K562 (cell line): Measurements from ENCODE around the gene PARS2. TPM values are rescaled to one million over a fixed set of nuclear protein-coding genes. Genes with fewer than 3 reads are reported as not detected.

ENCODE experiments used
- ADNP ChIP-seq: fragments of 200-800 bp; sonication (Bioruptor generic); IDR thresholded peaks from 2 replicates; pipeline ENCODE4 v1.6.1; 2016; ENCODE audit warnings: missing genetic modification characterization, missing compliant biosample characterization
- ARID2 ChIP-seq: fragments of 450-650 bp; IDR thresholded peaks from 2 replicates; pipeline ENCODE4 v1.6.1; 2017; ENCODE audit warnings: antibody characterized with exemption, mild to moderate bottlenecking
- ARID4B ChIP-seq: sonication (generic); formaldehyde crosslinking; IDR thresholded peaks from 2 replicates; pipeline ENCODE4 v1.8.0; 2022; ENCODE audit warnings: mild to moderate bottlenecking, missing genetic modification reagents
- CREM ChIP-seq: IDR thresholded peaks from 2 replicates; pipeline ENCODE4 v1.6.1; 2014; ENCODE audit warnings: antibody characterized with exemption, low read depth
- ERF ChIP-seq: fragments of 450-650 bp; formaldehyde crosslinking; IDR thresholded peaks from 2 replicates; pipeline ENCODE4 v1.4.0; 2020; ENCODE audit warnings: mild to moderate bottlenecking, mixed read lengths
- FOS ChIP-seq: IDR thresholded peaks from 3 replicates; pipeline ENCODE4 v1.6.1; 2011; ENCODE audit not compliant: insufficient read length; ENCODE audit errors: extremely low read depth
- HMBOX1 ChIP-seq: sonication (generic); IDR thresholded peaks from 2 replicates; pipeline ENCODE4 v1.6.1; 2016
- KDM1A ChIP-seq, 2 experiments: fragments of 450-650 bp; IDR thresholded peaks; 2 replicates each; pipeline ENCODE4 v1.6.1; 2016; ENCODE audit warnings: mild to moderate bottlenecking in 2 of 2
- KLF16 ChIP-seq: IDR thresholded peaks from 2 replicates; pipeline ENCODE4 v1.6.1; 2016; ENCODE audit warnings: antibody characterized with exemption
- MECOM ChIP-seq: fragments of 250-450 bp; sonication (Bioruptor Pico); IDR thresholded peaks from 2 replicates; pipeline ENCODE4 v1.8.0; 2022; ENCODE audit warnings: inconsistent platforms
- MYBL2 ChIP-seq, 2 experiments: fragments of 450-650 bp in 1 of 2; sonication (generic) in 1 of 2; formaldehyde crosslinking in 1 of 2; IDR thresholded peaks; 2 replicates each; pipeline versions ENCODE4 v1.6.1 to v1.8.1; 2017 to 2022; ENCODE audit warnings: borderline replicate concordance in 1 of 2, inconsistent platforms in 1 of 2, low read depth in 1 of 2, mild to moderate bottlenecking in 1 of 2, missing genetic modification reagents in 1 of 2, moderate library complexity in 1 of 2
- NKRF ChIP-seq: fragments of 450-650 bp; IDR thresholded peaks from 2 replicates; pipeline ENCODE4 v1.6.1; 2016; ENCODE audit warnings: borderline replicate concordance
- SPI1 ChIP-seq: IDR thresholded peaks from 2 replicates; pipeline ENCODE4 v1.6.1; 2011; ENCODE audit warnings: low read depth, low read length, control low read depth, borderline replicate concordance
- TAF7 ChIP-seq: fragments of 450-650 bp; IDR thresholded peaks from 2 replicates; pipeline ENCODE4 v1.6.1; 2016; ENCODE audit warnings: missing genetic modification characterization, missing compliant biosample characterization
- TCF15 ChIP-seq: fragments of 250-450 bp; sonication (Bioruptor Pico); IDR thresholded peaks from 2 replicates; pipeline ENCODE4 v1.8.0; 2022; ENCODE audit warnings: moderate library complexity, mild to moderate bottlenecking, inconsistent platforms
- TFAM ChIP-seq: fragments of 250-450 bp; sonication (Bioruptor Pico); conservative IDR thresholded peaks from 2 replicates; pipeline ENCODE4 v1.5.0; 2021; ENCODE audit warnings: mild to moderate bottlenecking, moderate library complexity
- TRIM28 ChIP-seq: fragments of 450-650 bp; IDR thresholded peaks from 2 replicates; pipeline ENCODE4 v1.6.1; 2017
- ZBED1 ChIP-seq: IDR thresholded peaks from 2 replicates; pipeline ENCODE4 v1.6.1; 2014
- ZNF644 ChIP-seq: fragments of 200-800 bp; sonication (Bioruptor generic); IDR thresholded peaks from 2 replicates; pipeline ENCODE4 v1.6.1; 2016; ENCODE audit warnings: low read depth, missing genetic modification characterization, missing compliant biosample characterization
- ZNF79 ChIP-seq: fragments of 250-450 bp; sonication (Bioruptor Pico); IDR thresholded peaks from 2 replicates; pipeline ENCODE4 v1.4.0; 2020; ENCODE audit warnings: low read depth, mild to moderate bottlenecking, moderate library complexity
- polyA plus RNA-seq, 8 experiments: library from polyadenylated mRNA; depleted of rRNA in 4 of 8; stranded (reverse) in 5 of 8; unstranded in 3 of 8; fragments of >200 nt; fragmentation: Nextera tagmentation in 2 of 8; fragmentation: Illumina TruSeq in 1 of 8; extraction: Ambion mirVana in 2 of 8; extraction: Trizol in 1 of 8; gene quantifications; 2 replicates each; pipeline versions ENCODE4 v1.2.1 to v1.2.3, GENCODE V29; 2011 to 2014; ENCODE audit warnings: inconsistent platforms in 1 of 8, missing spikeins in 1 of 8
- total RNA-seq, 7 experiments: library from RNA; depleted of rRNA in 6 of 7; stranded (reverse); fragments of >200 nt in 6 of 7; fragmentation: Illumina TruSeq in 2 of 7; extraction: Trizol in 2 of 7; gene quantifications; 2 replicates each; pipeline versions ENCODE4 v1.2.1 to v1.2.3, GENCODE V29; 2011 to 2021; ENCODE audit warnings: low replicate concordance in 1 of 7
- TF ChIP-seq, protein P1 (sequence below), 2 experiments: fragments of 450-650 bp in 1 of 2; sonication (generic) in 1 of 2; formaldehyde crosslinking in 1 of 2; IDR thresholded peaks in 1 of 2; conservative IDR thresholded peaks in 1 of 2; 2 replicates each; pipeline versions ENCODE4 v1.6.1 to v1.8.1; 2016 to 2023; ENCODE audit warnings: mild to moderate bottlenecking in 2 of 2, moderate library complexity in 2 of 2, inconsistent platforms in 1 of 2, missing genetic modification reagents in 1 of 2

PARS2 gene
- total and polyA plus RNA-seq, 9 of the 15 experiments (the other 6 are each of a cell fraction or from before 2014, with no cell fraction given), result 6.3 to 12.4 (median 7.9) TPM

DNA sequence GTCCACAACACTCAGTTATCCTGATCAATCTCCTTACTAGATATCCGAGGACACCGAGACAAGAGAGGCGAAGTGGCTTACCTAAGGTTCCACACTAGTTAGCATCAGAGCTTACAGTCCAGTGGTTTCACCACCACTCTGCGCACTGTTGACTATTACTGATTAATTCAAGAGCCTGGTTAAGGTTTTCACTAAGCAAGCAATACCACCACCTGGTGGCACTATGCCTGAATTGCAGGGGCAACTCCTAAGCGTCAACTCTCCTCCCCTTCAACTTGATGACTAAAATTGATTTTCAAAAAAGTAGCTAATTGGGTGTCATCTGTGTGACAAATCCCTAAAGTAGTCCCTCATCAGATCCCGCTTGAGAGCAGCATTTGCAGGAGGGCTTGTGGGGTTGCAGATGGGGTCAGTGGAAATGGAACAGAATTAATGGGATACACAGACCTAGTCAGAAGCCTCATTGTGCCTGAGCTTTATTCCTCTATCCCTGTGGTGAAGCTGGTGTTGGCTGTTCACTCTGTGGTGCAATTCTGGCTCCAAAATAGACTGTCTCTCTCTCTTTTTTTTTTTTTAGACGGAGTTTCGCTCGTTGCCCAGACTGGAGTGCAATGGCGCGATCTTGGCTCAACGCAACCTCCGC lies 27.7 kb upstream of the PARS2 start (continued):
- TF ChIP-seq, protein P1, sequence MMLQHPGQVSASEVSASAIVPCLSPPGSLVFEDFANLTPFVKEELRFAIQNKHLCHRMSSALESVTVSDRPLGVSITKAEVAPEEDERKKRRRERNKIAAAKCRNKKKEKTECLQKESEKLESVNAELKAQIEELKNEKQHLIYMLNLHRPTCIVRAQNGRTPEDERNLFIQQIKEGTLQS (IDR thresholded peaks at IDR 0.05), result no peak
- TF ChIP-seq, protein P1 (CRISPR knock-in tag; conservative IDR thresholded peaks at IDR 0.05), result no peak; the same call in 1 of the 2 replicates
- no peak for TF ChIP-seq MECOM (CRISPR knock-in tag)
- no peak for TF ChIP-seq KDM1A (IDR thresholded peaks at IDR 0.05)
- no peak for TF ChIP-seq ADNP
- TF ChIP-seq NKRF, result no peak
- no peak for TF ChIP-seq SPI1
- no peak for TF ChIP-seq TAF7 (tag)
- TF ChIP-seq HMBOX1, result peak; percentile 71
- no peak for TF ChIP-seq TFAM
- no peak for TF ChIP-seq TCF15 (CRISPR knock-in tag)
- no peak for TF ChIP-seq ZNF644 (tag)
- no peak for TF ChIP-seq ARID4B (CRISPR knock-in tag)
- no peak for TF ChIP-seq FOS
- no peak for TF ChIP-seq ZBED1
- TF ChIP-seq TRIM28, result 0 out of 2 replicates have a peak, but pooled peaks have one; percentile 62
- no peak for TF ChIP-seq ERF (CRISPR knock-in tag)
- TF ChIP-seq ZNF79, result no peak
- TF ChIP-seq CREM, result no peak
- TF ChIP-seq MYBL2 (IDR thresholded peaks at IDR 0.05; ENCODE audit: low read depth), result no peak
- no peak for TF ChIP-seq MYBL2 (CRISPR knock-in tag; IDR thresholded peaks at IDR 0.05; ENCODE audit: borderline replicate concordance)
- TF ChIP-seq KLF16, result no peak
- no peak for TF ChIP-seq ARID2
